Measurements from ENCODE around the gene GRXCR2. TPM values are rescaled to one million over a fixed set of nuclear protein-coding genes. Genes with fewer than 3 reads are reported as not detected.

Gene GRXCR2
- not detected for total RNA-seq
- long read RNA-seq, result 0 reads

DNA sequence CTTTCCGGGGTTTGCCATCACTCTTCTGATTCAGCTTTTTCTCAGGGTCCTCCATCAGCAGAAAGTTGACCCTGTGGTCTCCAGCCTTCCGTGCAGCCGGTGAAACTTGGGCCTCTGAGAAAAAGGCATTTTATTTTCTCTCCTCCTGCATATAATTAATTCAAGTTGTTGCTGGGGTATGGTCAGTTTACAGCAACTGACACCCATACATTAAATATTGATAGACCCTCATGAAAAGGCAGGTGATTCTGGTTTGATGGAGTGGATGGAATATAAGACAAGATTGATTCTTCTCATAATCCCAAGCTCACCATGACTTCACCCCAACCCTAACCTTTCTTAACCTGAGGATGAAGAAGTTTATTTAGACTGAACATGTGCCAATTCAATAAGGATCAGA, at the start of gene GRXCR2:
GRXCR2 (minus strand) TSS at position 101 of the 400 bp plus-strand sequence; CDS start at position 55, 46 bp downstream.
- TF ChIP-seq, protein P1, sequence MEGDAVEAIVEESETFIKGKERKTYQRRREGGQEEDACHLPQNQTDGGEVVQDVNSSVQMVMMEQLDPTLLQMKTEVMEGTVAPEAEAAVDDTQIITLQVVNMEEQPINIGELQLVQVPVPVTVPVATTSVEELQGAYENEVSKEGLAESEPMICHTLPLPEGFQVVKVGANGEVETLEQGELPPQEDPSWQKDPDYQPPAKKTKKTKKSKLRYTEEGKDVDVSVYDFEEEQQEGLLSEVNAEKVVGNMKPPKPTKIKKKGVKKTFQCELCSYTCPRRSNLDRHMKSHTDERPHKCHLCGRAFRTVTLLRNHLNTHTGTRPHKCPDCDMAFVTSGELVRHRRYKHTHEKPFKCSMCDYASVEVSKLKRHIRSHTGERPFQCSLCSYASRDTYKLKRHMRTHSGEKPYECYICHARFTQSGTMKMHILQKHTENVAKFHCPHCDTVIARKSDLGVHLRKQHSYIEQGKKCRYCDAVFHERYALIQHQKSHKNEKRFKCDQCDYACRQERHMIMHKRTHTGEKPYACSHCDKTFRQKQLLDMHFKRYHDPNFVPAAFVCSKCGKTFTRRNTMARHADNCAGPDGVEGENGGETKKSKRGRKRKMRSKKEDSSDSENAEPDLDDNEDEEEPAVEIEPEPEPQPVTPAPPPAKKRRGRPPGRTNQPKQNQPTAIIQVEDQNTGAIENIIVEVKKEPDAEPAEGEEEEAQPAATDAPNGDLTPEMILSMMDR (IDR thresholded peaks at IDR 0.05), result no peak
- H3K27ac ChIP-seq, result no peak within 1 kb of the TSS
- DNase-seq (no peak), ATAC-seq (no peak)
- H3K27me3 ChIP-seq, result no peaks in the 10 kb centered on the region
- no peaks in the 10 kb centered on the region for H3K9me3 ChIP-seq
- no peaks in the 10 kb centered on the region for H3K36me3 ChIP-seq
- H3K4me1 ChIP-seq, result no peaks in the 10 kb centered on the region
- no peak within 1 kb of the TSS for H3K4me3 ChIP-seq
- intact Hi-C loops (cut with DNase I), result no loop called here

DNA sequence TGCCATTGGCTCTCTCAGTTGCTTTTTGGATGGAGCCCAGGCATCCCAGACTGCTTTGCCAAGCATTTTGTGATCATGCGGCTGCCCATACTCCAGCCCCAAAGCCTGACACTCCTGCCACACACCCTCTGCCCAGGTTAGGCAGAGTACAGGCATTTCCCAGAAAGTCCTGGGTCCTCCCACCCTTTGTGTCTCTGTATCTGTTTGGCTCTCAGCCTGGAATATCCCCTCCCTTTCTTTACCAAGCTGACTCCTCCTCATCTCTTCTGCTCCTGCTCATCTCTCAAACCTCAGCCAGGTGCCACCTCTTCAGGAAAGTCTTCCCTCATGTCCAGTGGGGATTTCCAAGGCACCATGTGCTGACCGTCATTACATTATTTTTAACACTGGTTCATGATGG, 49.2 kb upstream of the GRXCR2 start:
- DNase-seq (no peak), ATAC-seq (no peak)
- H3K27me3 ChIP-seq, result no peaks in the 10 kb centered on the region
- H3K27ac ChIP-seq, result no peak overlapping the region
- intact Hi-C loops (cut with DNase I), result no loop called here
- TF ChIP-seq, protein P1 (IDR thresholded peaks at IDR 0.05), result no peak
- no peaks in the 10 kb centered on the region for H3K9me3 ChIP-seq
- no peaks in the 10 kb centered on the region for H3K36me3 ChIP-seq
- peaks cover 6% of the 10 kb centered on the region for H3K4me1 ChIP-seq
- no peak overlapping the region for H3K4me3 ChIP-seq

DNA sequence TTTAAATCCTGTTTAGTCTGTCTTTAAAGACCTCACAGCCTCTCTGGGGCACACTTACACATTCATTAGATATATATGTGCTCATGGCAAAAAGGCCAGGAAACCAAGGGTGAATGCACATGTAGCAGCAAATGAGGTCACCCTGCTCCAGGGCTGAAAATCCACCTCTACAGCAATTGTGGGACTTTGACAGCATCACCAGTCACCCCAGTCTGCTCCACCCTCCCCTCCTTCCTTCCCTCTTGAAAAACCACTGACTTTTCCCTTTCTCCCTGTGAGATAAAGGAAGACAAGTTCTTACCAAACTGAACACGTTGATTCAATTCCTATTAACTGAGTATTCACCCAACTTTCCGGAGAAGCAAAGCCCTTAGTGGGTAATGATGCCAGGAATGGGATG, 48.4 kb upstream of the GRXCR2 start:
- no peaks in the 10 kb centered on the region for H3K36me3 ChIP-seq
- TF ChIP-seq, protein P1 (IDR thresholded peaks at IDR 0.05), result no peak
- no peaks in the 10 kb centered on the region for H3K27me3 ChIP-seq
- ATAC-seq (no peak), DNase-seq (no peak)
- H3K4me1 ChIP-seq, result peaks cover 6% of the 10 kb centered on the region
- intact Hi-C loops (cut with DNase I), result no loop called here
- H3K4me3 ChIP-seq, result no peak overlapping the region
- H3K27ac ChIP-seq, result no peak overlapping the region
- H3K9me3 ChIP-seq, result no peaks in the 10 kb centered on the region

- no peaks in the 10 kb centered on the region for H3K36me3 ChIP-seq
- intact Hi-C loops (cut with DNase I), result no loop called here
- no peaks in the 10 kb centered on the region for H3K9me3 ChIP-seq
- peaks cover 6% of the 10 kb centered on the region for H3K4me1 ChIP-seq
- H3K27me3 ChIP-seq, result no peaks in the 10 kb centered on the region
- no peak overlapping the region for H3K27ac ChIP-seq
- H3K4me3 ChIP-seq, result no peak overlapping the region
- DNase-seq, result no peak
- TF ChIP-seq, protein P1 (IDR thresholded peaks at IDR 0.05), result no peak
- ATAC-seq, result no peak
Measured at GRCh38 chr5:145920542-145921210, 47.9 kb upstream of the GRXCR2 start.

DNA sequence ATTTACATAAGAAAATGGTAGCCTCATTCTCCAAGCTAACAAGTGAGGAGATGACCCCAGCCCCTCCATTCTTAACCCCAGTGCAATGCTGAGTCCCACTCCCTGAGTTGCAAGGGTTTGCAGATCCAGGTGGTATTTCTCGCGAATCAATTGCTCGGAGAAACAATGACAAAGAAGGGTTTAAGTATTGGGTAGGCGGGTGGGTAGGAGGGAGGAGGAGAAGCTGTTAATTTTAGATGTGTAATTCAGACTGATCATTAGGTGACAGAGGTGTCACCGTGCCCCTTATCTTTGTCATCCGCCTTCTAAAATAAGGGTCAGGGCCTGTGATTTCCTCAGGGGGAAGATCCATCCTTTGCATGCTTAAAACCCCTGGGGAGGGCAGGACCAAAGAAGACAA, 46.6 kb upstream of the GRXCR2 start:
- intact Hi-C loops (cut with DNase I), result no loop called here
- Histone ChIP-seq H3K4me1 (no peaks in the 10 kb centered on the region), H3K27ac (no peak overlapping the region), H3K9me3 (no peaks in the 10 kb centered on the region), H3K36me3 (no peaks in the 10 kb centered on the region), H3K4me3 (no peak overlapping the region), H3K27me3 (no peaks in the 10 kb centered on the region)
- TF ChIP-seq, protein P1 (IDR thresholded peaks at IDR 0.05), result no peak
- DNase-seq, result no peak
- no peak for ATAC-seq

- Histone ChIP-seq H3K9me3 (no peaks in the 10 kb centered on the region), H3K4me3 (no peak overlapping the region), H3K27ac (no peak overlapping the region), H3K27me3 (no peaks in the 10 kb centered on the region), H3K4me1 (no peaks in the 10 kb centered on the region), H3K36me3 (no peaks in the 10 kb centered on the region)
- no peak for ATAC-seq
- no peak for DNase-seq
- intact Hi-C loops (cut with DNase I), result no loop called here
- TF ChIP-seq, protein P1 (IDR thresholded peaks at IDR 0.05), result no peak
Measured at GRCh38 chr5:145918397-145918796, 45.6 kb upstream of the GRXCR2 start.

Measured in upper lobe of right lung (tissue), 1 donor.